ENCODE data around the gene ENKD1. TPM values are rescaled to one million over a fixed set of nuclear protein-coding genes. Genes with fewer than 3 reads are reported as not detected.
A peak's percentile ranks its signal among the peaks of the same experiment; 100 is the strongest.

Gene ENKD1
- total RNA-seq, 3 donors from 2014 or later (not counting 1 experiment from before 2014, with no cell fraction given): 3.4 to 4.2 (median 3.7) TPM

DNA sequence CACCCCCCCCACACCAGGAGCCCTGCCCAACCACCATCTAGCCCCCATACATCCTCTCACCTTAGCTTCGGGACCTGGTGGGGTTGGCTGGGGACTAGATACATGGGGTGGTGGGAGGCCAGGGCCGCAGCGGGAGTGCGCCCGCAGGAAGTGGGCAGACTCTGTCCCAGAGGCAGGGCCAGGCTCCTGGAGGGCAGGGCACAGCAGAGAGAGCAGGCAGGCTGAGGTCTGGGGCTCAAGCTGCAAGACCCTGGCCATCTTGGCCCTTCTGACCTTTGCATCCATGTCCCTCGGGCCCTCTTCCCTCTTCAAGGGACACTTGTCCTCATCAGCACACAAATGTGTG, 2.7 kb downstream of the ENKD1 start:
- peaks cover 48% of the 10 kb centered on the region for H3K4me1 ChIP-seq (ENCODE audit: control insufficient read depth, insufficient read depth, low read length)
- H3K27ac ChIP-seq (ENCODE audit: low read length): no peak overlapping the region
- no peaks in the 10 kb centered on the region for H3K36me3 ChIP-seq (ENCODE audit: control insufficient read depth, insufficient read depth, low read length)
- 96% methylated on average over 6 of the region's 6 CpGs for WGBS (ENCODE audit: insufficient coverage)
- intact Hi-C loops (cut with micrococcal nuclease): no loop called here
- Mint-ChIP-seq H3K9me3 (no peaks in the 10 kb centered on the region), H3K4me3 (no peak overlapping the region), H3K27me3 (ENCODE audit: low read depth in 2 of 2) (no peaks in the 10 kb centered on the region), H3K4me1 (peaks cover 5 to 40% of the 10 kb centered on the region in 2 donors), H3K27ac (peak overlapping the region in 1 of 2 donors; percentile 75), H3K36me3 (no peaks in the 10 kb centered on the region)
- no peak for ATAC-seq
- H3K9me3 ChIP-seq (ENCODE audit: control insufficient read depth, insufficient read depth, low read length): no peaks in the 10 kb centered on the region
- TF ChIP-seq, protein P1, sequence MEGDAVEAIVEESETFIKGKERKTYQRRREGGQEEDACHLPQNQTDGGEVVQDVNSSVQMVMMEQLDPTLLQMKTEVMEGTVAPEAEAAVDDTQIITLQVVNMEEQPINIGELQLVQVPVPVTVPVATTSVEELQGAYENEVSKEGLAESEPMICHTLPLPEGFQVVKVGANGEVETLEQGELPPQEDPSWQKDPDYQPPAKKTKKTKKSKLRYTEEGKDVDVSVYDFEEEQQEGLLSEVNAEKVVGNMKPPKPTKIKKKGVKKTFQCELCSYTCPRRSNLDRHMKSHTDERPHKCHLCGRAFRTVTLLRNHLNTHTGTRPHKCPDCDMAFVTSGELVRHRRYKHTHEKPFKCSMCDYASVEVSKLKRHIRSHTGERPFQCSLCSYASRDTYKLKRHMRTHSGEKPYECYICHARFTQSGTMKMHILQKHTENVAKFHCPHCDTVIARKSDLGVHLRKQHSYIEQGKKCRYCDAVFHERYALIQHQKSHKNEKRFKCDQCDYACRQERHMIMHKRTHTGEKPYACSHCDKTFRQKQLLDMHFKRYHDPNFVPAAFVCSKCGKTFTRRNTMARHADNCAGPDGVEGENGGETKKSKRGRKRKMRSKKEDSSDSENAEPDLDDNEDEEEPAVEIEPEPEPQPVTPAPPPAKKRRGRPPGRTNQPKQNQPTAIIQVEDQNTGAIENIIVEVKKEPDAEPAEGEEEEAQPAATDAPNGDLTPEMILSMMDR (IDR thresholded peaks at IDR 0.05): no peak
- no peaks in the 10 kb centered on the region for H3K27me3 ChIP-seq (ENCODE audit: control insufficient read depth, insufficient read depth, low read length)
- DNase-seq: no peak
- H3K4me3 ChIP-seq (ENCODE audit: low read length): no peak overlapping the region

DNA sequence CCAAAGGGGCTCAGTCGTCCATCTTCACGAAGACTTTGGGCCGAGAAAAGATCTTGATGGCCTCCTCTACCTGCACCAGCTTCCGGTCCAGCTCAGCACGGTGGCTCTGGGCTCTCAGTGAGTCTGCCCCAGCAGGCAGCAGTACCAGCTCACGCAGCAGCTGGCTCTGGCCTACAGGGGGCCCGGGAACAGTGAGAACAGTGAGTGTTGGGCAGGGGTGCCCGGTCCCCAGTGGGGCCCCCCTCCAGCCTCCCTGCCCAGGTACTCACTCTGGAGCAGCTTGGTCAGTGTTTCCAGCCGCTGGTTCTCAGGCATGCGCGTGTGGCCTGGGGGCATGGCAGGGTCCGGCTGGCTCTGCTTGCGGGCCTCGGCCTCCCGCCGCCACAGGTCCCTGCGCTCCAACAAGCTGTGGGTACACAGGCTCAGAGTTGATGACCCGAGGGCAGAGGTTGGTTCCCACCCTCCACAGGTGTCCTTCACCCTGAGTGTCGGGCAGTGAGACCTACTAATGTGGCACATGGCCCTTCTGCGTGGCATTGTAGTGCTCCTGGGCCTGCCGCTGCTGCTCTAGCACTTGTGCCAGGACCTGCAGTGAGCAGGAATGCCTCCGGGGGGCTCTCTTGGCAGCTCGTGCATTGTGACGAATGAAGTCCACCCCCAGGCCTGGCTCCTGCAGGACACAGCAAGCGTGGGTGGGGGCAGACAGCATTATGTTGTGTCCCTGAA, 3.2 kb downstream of the ENKD1 start:
- Histone ChIP-seq H3K36me3 (ENCODE audit: control insufficient read depth, insufficient read depth, low read length) (peaks cover 3% of the 10 kb centered on the region), H3K9me3 (ENCODE audit: control insufficient read depth, insufficient read depth, low read length) (no peaks in the 10 kb centered on the region), H3K27ac (ENCODE audit: low read length) (no peak overlapping the region), H3K4me1 (ENCODE audit: control insufficient read depth, insufficient read depth, low read length) (peaks cover 48% of the 10 kb centered on the region), H3K4me3 (ENCODE audit: low read length) (no peak overlapping the region), H3K27me3 (ENCODE audit: control insufficient read depth, insufficient read depth, low read length) (no peaks in the 10 kb centered on the region)
- Mint-ChIP-seq H3K4me3 (no peak overlapping the region), H3K27me3 (ENCODE audit: low read depth in 2 of 2) (no peaks in the 10 kb centered on the region), H3K36me3 (no peaks in the 10 kb centered on the region), H3K4me1 (peaks cover 5 to 44% of the 10 kb centered on the region in 2 donors), H3K27ac (no peak overlapping the region), H3K9me3 (no peaks in the 10 kb centered on the region)
- WGBS (ENCODE audit: insufficient coverage): 93% methylated on average over 25 of the region's 25 CpGs
- DNase-seq (peak in 1 of 2 donors; percentile 54), ATAC-seq (no peak)
- TF ChIP-seq, protein P1 (IDR thresholded peaks at IDR 0.05): peak; percentile 36
- intact Hi-C loops (cut with micrococcal nuclease): no loop called here

DNA sequence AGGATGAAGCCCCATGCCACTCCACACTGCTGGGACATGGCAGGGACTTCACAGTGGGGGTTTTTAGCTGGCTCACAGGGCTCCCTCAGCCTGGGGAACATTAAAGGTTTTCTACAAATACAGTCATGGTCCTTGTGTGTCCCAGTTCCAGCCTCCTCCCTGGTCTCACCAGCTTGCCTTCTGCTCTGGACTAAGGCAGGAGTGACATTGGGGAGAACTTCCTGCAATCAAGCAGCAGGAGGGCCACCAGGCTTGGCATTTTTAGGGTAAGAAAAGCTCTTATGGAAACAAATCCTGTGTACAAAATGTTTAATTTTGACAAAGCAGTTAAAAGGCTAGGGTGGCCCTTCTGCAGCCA, 3.9 kb downstream of the ENKD1 start:
- Mint-ChIP-seq H3K36me3 (no peaks in the 10 kb centered on the region), H3K27ac (no peak overlapping the region), H3K27me3 (ENCODE audit: low read depth in 2 of 2) (no peaks in the 10 kb centered on the region), H3K4me3 (no peak overlapping the region), H3K4me1 (peaks cover 5 to 42% of the 10 kb centered on the region in 2 donors), H3K9me3 (no peaks in the 10 kb centered on the region)
- ATAC-seq (no peak), DNase-seq (no peak)
- peaks cover 8% of the 10 kb centered on the region for H3K36me3 ChIP-seq (ENCODE audit: control insufficient read depth, insufficient read depth, low read length)
- TF ChIP-seq, protein P1 (IDR thresholded peaks at IDR 0.05): no peak
- intact Hi-C loops (cut with micrococcal nuclease): no loop called here
- H3K27me3 ChIP-seq (ENCODE audit: control insufficient read depth, insufficient read depth, low read length): no peaks in the 10 kb centered on the region
- H3K9me3 ChIP-seq (ENCODE audit: control insufficient read depth, insufficient read depth, low read length): no peaks in the 10 kb centered on the region
- peaks cover 42% of the 10 kb centered on the region for H3K4me1 ChIP-seq (ENCODE audit: control insufficient read depth, insufficient read depth, low read length)
- no peak overlapping the region for H3K4me3 ChIP-seq (ENCODE audit: low read length)
- H3K27ac ChIP-seq (ENCODE audit: low read length): no peak overlapping the region

All from natural killer cell (primary cell).